Hepatocyte (in vitro differentiated cells): ENCODE data around the gene NXT1.

ENCODE experiments used
- EZH2 ChIP-seq: fragments of 200-600 bp; sonication (generic); IDR thresholded peaks from 2 replicates; pipeline ENCODE4 v1.6.1; 2016; ENCODE audit warnings: antibody characterized with exemption, mild to moderate bottlenecking, borderline replicate concordance
- EZH2phosphoT487 ChIP-seq: fragments of 200-600 bp; sonication (generic); IDR thresholded peaks from one replicate; pipeline ENCODE4 v1.6.1; 2018; ENCODE audit warnings: antibody characterized with exemption, mild to moderate bottlenecking, low read depth, moderate library complexity; ENCODE audit not compliant: unreplicated experiment, severe bottlenecking
- TF ChIP-seq, protein P1 (sequence below): fragments of 200-600 bp; sonication (generic); IDR thresholded peaks from 2 replicates; pipeline ENCODE4 v1.5.1; 2016; ENCODE audit warnings: antibody characterized with exemption, mild to moderate bottlenecking; ENCODE audit not compliant: poor library complexity

DNA sequence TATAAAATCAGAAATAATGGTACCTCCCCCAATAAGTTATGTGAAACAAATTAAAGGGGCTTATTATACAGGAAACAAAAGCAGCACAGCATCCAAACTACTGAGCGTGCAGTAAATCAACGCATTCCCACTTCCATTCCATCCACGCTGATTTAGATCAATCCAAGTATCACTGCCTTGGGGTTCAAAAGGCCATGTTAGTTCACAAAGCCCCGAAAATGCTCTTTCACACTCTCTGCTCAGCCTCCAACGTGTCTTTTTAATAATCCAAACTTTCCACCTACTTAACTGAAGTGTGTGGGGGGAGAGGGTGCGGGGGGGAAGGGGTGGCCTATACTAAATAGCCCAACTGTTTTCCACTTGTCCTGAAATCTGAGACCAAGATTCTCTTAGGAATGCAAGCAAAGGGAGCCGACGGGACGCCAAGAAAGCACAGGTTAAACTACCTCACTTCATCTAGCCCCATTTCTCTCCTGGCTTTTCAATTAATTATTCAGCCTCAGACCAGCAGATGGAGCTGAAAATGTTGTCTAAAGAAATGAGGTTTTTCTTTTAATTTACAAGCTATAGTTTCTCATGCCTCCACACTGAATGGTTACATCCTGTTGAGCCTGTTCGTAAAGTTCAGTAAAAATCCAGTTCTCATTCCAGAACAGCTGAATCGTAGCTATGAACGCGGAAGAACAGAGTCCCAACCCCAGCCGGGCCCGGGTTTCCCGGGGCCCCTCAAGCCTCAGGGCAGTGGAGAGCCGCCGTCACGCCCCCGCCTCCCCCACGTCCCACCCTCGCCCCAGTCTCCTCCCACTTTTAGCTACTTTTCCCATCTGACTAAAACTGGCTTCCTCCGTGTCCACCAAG is 1.0 kb upstream of the NXT1 start:
- TF ChIP-seq, protein P1, sequence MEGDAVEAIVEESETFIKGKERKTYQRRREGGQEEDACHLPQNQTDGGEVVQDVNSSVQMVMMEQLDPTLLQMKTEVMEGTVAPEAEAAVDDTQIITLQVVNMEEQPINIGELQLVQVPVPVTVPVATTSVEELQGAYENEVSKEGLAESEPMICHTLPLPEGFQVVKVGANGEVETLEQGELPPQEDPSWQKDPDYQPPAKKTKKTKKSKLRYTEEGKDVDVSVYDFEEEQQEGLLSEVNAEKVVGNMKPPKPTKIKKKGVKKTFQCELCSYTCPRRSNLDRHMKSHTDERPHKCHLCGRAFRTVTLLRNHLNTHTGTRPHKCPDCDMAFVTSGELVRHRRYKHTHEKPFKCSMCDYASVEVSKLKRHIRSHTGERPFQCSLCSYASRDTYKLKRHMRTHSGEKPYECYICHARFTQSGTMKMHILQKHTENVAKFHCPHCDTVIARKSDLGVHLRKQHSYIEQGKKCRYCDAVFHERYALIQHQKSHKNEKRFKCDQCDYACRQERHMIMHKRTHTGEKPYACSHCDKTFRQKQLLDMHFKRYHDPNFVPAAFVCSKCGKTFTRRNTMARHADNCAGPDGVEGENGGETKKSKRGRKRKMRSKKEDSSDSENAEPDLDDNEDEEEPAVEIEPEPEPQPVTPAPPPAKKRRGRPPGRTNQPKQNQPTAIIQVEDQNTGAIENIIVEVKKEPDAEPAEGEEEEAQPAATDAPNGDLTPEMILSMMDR = peak; percentile 51
- TF ChIP-seq EZH2phosphoT487 (no peak), EZH2 (no peak)
